HEK293 (cell line): Measurements from ENCODE around the gene CDH5.
A peak's percentile ranks its signal among the peaks of the same experiment; 100 is the strongest.

Experiments
- CTCF ChIA-PET: fragments of 350-600 bp; formaldehyde crosslinking; extraction: SDS; loops from one replicate; lab custom pipeline; 2021; ENCODE audit warnings: antibody characterized with exemption; lab: Yijun Ruan, JAX
- POLR2A ChIA-PET: fragments of 300-600 bp; formaldehyde crosslinking; extraction: SDS; loops from one replicate; lab custom pipeline; 2020; ENCODE audit warnings: antibody characterized with exemption, inconsistent platforms; lab: Yijun Ruan, JAX
- H3K27ac ChIP-seq: fragments of 200-500 bp; sonication (Bioruptor generic); 2 replicates; pipeline ENCODE4 v1.5.1; 2014; ENCODE audit warnings: low read depth, low read length, control low read depth, inconsistent platforms; ENCODE audit errors: extremely low read depth
- H3K36me3 ChIP-seq, 2 experiments: fragments of 200-500 bp in 1 of 2; sonication (Bioruptor generic) in 1 of 2; 1 replicate in 1 of 2; 2 replicates in 1 of 2; pipeline ENCODE4 v1.5.1; 2014 to 2017; ENCODE audit warnings: inconsistent platforms in 2 of 2, low read length in 2 of 2; ENCODE audit not compliant: control insufficient read depth in 2 of 2, insufficient read depth in 1 of 2
- H3K4me1 ChIP-seq: fragments of 200-500 bp; sonication (Bioruptor generic); 2 replicates; pipeline ENCODE4 v1.5.1; 2014; ENCODE audit warnings: mild to moderate bottlenecking, low read length, inconsistent platforms; ENCODE audit not compliant: control insufficient read depth, insufficient read depth
- H3K4me3 ChIP-seq: 2 replicates; pipeline ENCODE4 v1.5.1; 2011; ENCODE audit warnings: low read depth, mild to moderate bottlenecking, control low read depth, low read length, moderate library complexity
- H3K9me3 ChIP-seq: fragments of 200-500 bp; sonication (Bioruptor generic); 2 replicates; pipeline ENCODE4 v1.5.1; 2014; ENCODE audit warnings: low read depth, low read length, inconsistent platforms; ENCODE audit not compliant: control insufficient read depth, insufficient read depth
- BCL11A ChIP-seq: fragments of 450-650 bp; formaldehyde crosslinking; IDR thresholded peaks from 2 replicates; pipeline ENCODE4 v1.5.1; 2016; ENCODE audit warnings: low read depth, missing biosample characterization, missing genetic modification characterization
- KLF8 ChIP-seq: fragments of 450-650 bp; formaldehyde crosslinking; IDR thresholded peaks from 2 replicates; pipeline ENCODE4 v1.5.1; 2016; ENCODE audit warnings: missing biosample characterization, missing genetic modification characterization
- MZF1 ChIP-seq: fragments of 450-650 bp; formaldehyde crosslinking; IDR thresholded peaks from 2 replicates; pipeline ENCODE4 v1.5.1; 2017; ENCODE audit warnings: missing biosample characterization, missing genetic modification characterization, borderline replicate concordance
- SCRT1 ChIP-seq: fragments of 450-650 bp; formaldehyde crosslinking; IDR thresholded peaks from 2 replicates; pipeline ENCODE4 v1.5.1; 2016; ENCODE audit warnings: missing biosample characterization, missing genetic modification characterization, borderline replicate concordance
- SCRT2 ChIP-seq: fragments of 450-650 bp; formaldehyde crosslinking; IDR thresholded peaks from 2 replicates; pipeline ENCODE4 v1.5.1; 2016; ENCODE audit warnings: missing biosample characterization, missing genetic modification characterization
- YY2 ChIP-seq: fragments of 450-650 bp; formaldehyde crosslinking; IDR thresholded peaks from 2 replicates; pipeline ENCODE4 v1.5.1; 2016; ENCODE audit warnings: missing biosample characterization, missing genetic modification characterization
- ZNF266 ChIP-seq: fragments of 450-650 bp; formaldehyde crosslinking; IDR thresholded peaks from 2 replicates; pipeline ENCODE4 v1.5.1; 2016; ENCODE audit warnings: missing biosample characterization, missing genetic modification characterization, low read depth
- ZNF354C ChIP-seq: fragments of 450-650 bp; formaldehyde crosslinking; IDR thresholded peaks from 2 replicates; pipeline ENCODE4 v1.5.1; 2016; ENCODE audit warnings: missing biosample characterization, missing genetic modification characterization, low read depth, borderline replicate concordance
- ZNF391 ChIP-seq: fragments of 450-650 bp; formaldehyde crosslinking; IDR thresholded peaks from 2 replicates; pipeline ENCODE4 v1.5.1; 2016; ENCODE audit warnings: low read depth, missing biosample characterization, missing genetic modification characterization, borderline replicate concordance
- ZNF514 ChIP-seq: fragments of 450-650 bp; formaldehyde crosslinking; IDR thresholded peaks from 2 replicates; pipeline ENCODE4 v1.5.1; 2016; ENCODE audit warnings: missing biosample characterization, missing genetic modification characterization
- ZNF529 ChIP-seq: fragments of 450-650 bp; formaldehyde crosslinking; IDR thresholded peaks from 2 replicates; pipeline ENCODE4 v1.5.1; 2017; ENCODE audit warnings: missing genetic modification characterization, missing biosample characterization; ENCODE audit not compliant: insufficient replicate concordance
- ZNF548 ChIP-seq: fragments of 450-650 bp; formaldehyde crosslinking; IDR thresholded peaks from 2 replicates; pipeline ENCODE4 v1.5.1; 2016; ENCODE audit warnings: missing biosample characterization, missing genetic modification characterization
- ZNF560 ChIP-seq: fragments of 450-650 bp; formaldehyde crosslinking; IDR thresholded peaks from 2 replicates; pipeline ENCODE4 v1.5.1; 2017; ENCODE audit warnings: missing biosample characterization, missing genetic modification characterization, borderline replicate concordance
- ZNF600 ChIP-seq: fragments of 450-650 bp; formaldehyde crosslinking; IDR thresholded peaks from 2 replicates; pipeline ENCODE4 v1.5.1; 2016; ENCODE audit warnings: missing biosample characterization, missing genetic modification characterization
- ZNF664 ChIP-seq: fragments of 450-650 bp; formaldehyde crosslinking; IDR thresholded peaks from 2 replicates; pipeline ENCODE4 v1.5.1; 2016; ENCODE audit warnings: missing biosample characterization, missing genetic modification characterization
- ZNF777 ChIP-seq: fragments of 450-650 bp; formaldehyde crosslinking; IDR thresholded peaks from 2 replicates; pipeline ENCODE4 v1.5.1; 2017; ENCODE audit warnings: missing biosample characterization, missing genetic modification characterization, borderline replicate concordance
- ZNF837 ChIP-seq: fragments of 450-650 bp; formaldehyde crosslinking; IDR thresholded peaks from 2 replicates; pipeline ENCODE4 v1.5.1; 2016; ENCODE audit warnings: missing biosample characterization, missing genetic modification characterization
- TF ChIP-seq, protein P1 (sequence below): fragments of 450-650 bp; formaldehyde crosslinking; IDR thresholded peaks from 2 replicates; pipeline ENCODE4 v1.5.1; 2017; ENCODE audit warnings: missing biosample characterization, mild to moderate bottlenecking, missing genetic modification characterization, moderate library complexity
- TF ChIP-seq, protein P2 (sequence below): fragments of 450-650 bp; formaldehyde crosslinking; IDR thresholded peaks from 2 replicates; pipeline ENCODE4 v1.5.1; 2017; ENCODE audit warnings: missing biosample characterization, missing genetic modification characterization
- TF ChIP-seq, protein P3 (sequence below): fragments of 450-650 bp; formaldehyde crosslinking; IDR thresholded peaks from 2 replicates; pipeline ENCODE4 v1.5.1; 2016; ENCODE audit warnings: missing biosample characterization, missing genetic modification characterization, low read depth

The CDH5 gene

DNA sequence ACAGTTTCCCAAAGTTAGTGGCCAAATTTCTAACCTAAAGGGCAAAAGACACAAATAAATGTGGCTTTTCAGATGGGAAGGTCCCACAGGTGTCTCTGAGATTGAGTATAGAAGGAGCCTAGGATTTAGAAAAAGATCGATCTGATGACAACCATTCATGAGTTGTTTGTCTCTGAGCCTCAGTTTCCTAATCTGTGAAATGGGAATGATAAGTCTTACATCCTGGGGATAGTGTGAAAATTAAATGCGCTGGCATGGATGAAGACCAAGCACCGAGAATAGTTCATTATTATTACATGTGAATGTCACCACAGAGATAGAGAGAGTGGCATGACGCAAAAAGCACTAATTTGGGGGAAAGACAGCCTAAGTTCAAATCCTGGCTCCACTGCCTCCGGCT, 7.2 kb downstream of the CDH5 start:
- ChIA-PET POLR2A (no interaction called here), CTCF (interaction anchor here (0.7 to 1.1 kb wide), 2 partner anchors 16 to 22 kb away, joined by 4 to 5 read pairs; no protein-coding TSS in a partner anchor)
- Histone ChIP-seq H3K27ac (no peak overlapping the region), H3K36me3 (no peaks in the 10 kb centered on the region), H3K9me3 (no peaks in the 10 kb centered on the region), H3K4me3 (no peak overlapping the region), H3K4me1 (no peaks in the 10 kb centered on the region)
- TF ChIP-seq, protein P1, sequence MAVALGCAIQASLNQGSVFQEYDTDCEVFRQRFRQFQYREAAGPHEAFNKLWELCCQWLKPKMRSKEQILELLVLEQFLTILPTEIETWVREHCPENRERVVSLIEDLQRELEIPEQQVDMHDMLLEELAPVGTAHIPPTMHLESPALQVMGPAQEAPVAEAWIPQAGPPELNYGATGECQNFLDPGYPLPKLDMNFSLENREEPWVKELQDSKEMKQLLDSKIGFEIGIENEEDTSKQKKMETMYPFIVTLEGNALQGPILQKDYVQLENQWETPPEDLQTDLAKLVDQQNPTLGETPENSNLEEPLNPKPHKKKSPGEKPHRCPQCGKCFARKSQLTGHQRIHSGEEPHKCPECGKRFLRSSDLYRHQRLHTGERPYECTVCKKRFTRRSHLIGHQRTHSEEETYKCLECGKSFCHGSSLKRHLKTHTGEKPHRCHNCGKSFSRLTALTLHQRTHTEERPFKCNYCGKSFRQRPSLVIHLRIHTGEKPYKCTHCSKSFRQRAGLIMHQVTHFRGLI (tag by site-specific recombination): no peak
- TF ChIP-seq SCRT2 (tag by site-specific recombination): 0 out of 2 replicates have a peak, but pooled peaks have one; percentile 24
- no peak for TF ChIP-seq ZNF548
- TF ChIP-seq ZNF664 (tag by site-specific recombination): no peak

DNA sequence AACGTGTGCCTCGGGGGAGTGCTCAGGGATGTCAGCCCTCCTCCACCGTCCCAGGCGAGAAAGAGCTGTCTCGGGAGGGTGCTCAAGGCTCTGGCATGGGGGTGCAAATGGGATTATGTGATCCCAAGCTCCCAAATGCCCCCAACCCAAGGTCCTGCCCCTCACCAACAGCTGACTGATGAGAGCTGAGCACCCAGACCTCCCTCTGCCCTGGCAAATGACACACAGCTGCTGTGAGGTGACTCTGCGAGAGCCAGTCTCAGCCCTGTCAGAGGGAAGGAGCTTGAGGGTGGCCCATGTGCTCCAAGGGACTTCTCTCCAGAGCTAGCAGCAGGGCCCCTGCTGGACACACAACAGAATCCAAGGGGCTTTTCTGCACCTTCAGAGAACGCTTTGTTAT, 7.7 kb downstream of the CDH5 start:
- Histone ChIP-seq H3K27ac (no peak overlapping the region), H3K9me3 (no peaks in the 10 kb centered on the region), H3K36me3 (no peaks in the 10 kb centered on the region), H3K4me3 (no peak overlapping the region), H3K4me1 (no peaks in the 10 kb centered on the region)
- POLR2A ChIA-PET: no interaction called here
- TF ChIP-seq ZNF266 (tag by site-specific recombination) (no peak), MZF1 (no peak), KLF8 (no peak), BCL11A (tag by site-specific recombination) (no peak), ZNF777 (tag by site-specific recombination) (no peak), ZNF560 (tag by site-specific recombination) (no peak)
- TF ChIP-seq, protein P2, sequence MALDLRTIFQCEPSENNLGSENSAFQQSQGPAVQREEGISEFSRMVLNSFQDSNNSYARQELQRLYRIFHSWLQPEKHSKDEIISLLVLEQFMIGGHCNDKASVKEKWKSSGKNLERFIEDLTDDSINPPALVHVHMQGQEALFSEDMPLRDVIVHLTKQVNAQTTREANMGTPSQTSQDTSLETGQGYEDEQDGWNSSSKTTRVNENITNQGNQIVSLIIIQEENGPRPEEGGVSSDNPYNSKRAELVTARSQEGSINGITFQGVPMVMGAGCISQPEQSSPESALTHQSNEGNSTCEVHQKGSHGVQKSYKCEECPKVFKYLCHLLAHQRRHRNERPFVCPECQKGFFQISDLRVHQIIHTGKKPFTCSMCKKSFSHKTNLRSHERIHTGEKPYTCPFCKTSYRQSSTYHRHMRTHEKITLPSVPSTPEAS (tag by site-specific recombination): no peak
- CTCF ChIA-PET: interaction anchor here (1.1 kb wide), 1 partner anchor 17 kb away, joined by 5 read pairs; no protein-coding TSS in a partner anchor

DNA sequence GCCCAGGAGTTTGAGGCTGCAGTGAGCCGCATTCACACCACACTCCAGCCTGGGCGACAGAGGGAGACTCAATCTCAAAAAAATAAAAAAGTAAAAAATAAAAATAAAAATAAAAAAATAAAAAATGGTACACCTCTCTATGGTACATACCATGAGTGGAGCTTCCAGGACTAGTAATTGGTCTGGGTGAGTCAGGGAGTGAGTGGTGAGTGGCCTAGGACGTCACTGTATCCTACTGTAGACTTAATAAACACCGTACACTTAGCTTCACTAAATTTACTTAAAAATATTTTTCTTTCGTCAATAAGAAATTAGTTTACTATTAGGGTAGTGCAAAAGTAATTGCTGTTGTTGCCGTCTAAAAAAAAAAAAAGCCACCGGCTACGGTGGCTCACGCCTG, 9.0 kb downstream of the CDH5 start:
- H3K4me3 ChIP-seq: no peak overlapping the region
- no peak overlapping the region for H3K27ac ChIP-seq
- no peaks in the 10 kb centered on the region for H3K4me1 ChIP-seq
- no peaks in the 10 kb centered on the region for H3K9me3 ChIP-seq
- TF ChIP-seq ZNF514 (tag by site-specific recombination): no peak
- no peaks in the 10 kb centered on the region for H3K36me3 ChIP-seq
- ChIA-PET CTCF (interaction anchor here (1.0 to 1.2 kb wide), 2 partner anchors 32 to 233 kb away, joined by 3 read pairs; no protein-coding TSS in a partner anchor), POLR2A (no interaction called here)

DNA sequence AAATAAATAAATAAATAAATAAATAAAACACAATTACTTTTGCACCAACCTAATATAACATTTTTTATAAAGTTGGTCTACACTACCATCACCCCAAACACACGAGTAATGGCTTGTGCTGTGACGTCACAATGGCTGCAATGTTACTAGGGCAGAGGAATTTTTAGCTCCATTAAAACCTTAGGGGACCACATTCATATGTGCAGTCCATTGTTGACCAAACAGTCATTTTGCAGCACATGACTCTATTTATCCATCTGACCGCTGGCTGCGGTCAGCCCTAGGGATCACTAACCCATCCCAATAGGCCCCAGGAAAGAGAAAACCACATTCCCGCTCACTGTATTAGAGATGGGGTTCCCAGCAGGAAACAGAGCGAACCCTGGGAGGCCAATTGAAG, 9.6 kb downstream of the CDH5 start:
- POLR2A ChIA-PET: no interaction called here
- CTCF ChIA-PET: interaction anchor here (1.0 to 1.2 kb wide), 2 partner anchors 31 to 232 kb away, joined by 3 read pairs; no protein-coding TSS in a partner anchor

More for the DNA sequence above, 9.6 kb downstream of the CDH5 start:
- H3K4me1 ChIP-seq: no peaks in the 10 kb centered on the region
- TF ChIP-seq ZNF354C: no peak
- TF ChIP-seq ZNF837 (tag by site-specific recombination): no peak
- TF ChIP-seq, protein P3, sequence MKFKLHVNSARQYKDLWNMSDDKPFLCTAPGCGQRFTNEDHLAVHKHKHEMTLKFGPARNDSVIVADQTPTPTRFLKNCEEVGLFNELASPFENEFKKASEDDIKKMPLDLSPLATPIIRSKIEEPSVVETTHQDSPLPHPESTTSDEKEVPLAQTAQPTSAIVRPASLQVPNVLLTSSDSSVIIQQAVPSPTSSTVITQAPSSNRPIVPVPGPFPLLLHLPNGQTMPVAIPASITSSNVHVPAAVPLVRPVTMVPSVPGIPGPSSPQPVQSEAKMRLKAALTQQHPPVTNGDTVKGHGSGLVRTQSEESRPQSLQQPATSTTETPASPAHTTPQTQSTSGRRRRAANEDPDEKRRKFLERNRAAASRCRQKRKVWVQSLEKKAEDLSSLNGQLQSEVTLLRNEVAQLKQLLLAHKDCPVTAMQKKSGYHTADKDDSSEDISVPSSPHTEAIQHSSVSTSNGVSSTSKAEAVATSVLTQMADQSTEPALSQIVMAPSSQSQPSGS: no peak
- TF ChIP-seq KLF8: no peak
- TF ChIP-seq ZNF529 (tag by site-specific recombination): no peak
- no peak for TF ChIP-seq ZNF600 (tag by site-specific recombination)
- TF ChIP-seq YY2 (tag by site-specific recombination): no peak
- no peak for TF ChIP-seq SCRT1 (tag by site-specific recombination)
- TF ChIP-seq ZNF514 (tag by site-specific recombination): no peak
- TF ChIP-seq ZNF391: no peak
- no peaks in the 10 kb centered on the region for H3K36me3 ChIP-seq
- H3K9me3 ChIP-seq: no peaks in the 10 kb centered on the region
- H3K4me3 ChIP-seq: no peak overlapping the region
- no peak overlapping the region for H3K27ac ChIP-seq
